CD4-positive, alpha-beta T cell treated with Interleukin-12 subunit alpha and Interleukin-12 subunit beta, for 1 hour (primary cell): ENCODE results near the gene TMEM123.

Experiments used
- DNase-seq: peaks from one replicate; pipeline ENCODE4 v3.0.0-alpha.2; 2020

The TMEM123 gene

DNA sequence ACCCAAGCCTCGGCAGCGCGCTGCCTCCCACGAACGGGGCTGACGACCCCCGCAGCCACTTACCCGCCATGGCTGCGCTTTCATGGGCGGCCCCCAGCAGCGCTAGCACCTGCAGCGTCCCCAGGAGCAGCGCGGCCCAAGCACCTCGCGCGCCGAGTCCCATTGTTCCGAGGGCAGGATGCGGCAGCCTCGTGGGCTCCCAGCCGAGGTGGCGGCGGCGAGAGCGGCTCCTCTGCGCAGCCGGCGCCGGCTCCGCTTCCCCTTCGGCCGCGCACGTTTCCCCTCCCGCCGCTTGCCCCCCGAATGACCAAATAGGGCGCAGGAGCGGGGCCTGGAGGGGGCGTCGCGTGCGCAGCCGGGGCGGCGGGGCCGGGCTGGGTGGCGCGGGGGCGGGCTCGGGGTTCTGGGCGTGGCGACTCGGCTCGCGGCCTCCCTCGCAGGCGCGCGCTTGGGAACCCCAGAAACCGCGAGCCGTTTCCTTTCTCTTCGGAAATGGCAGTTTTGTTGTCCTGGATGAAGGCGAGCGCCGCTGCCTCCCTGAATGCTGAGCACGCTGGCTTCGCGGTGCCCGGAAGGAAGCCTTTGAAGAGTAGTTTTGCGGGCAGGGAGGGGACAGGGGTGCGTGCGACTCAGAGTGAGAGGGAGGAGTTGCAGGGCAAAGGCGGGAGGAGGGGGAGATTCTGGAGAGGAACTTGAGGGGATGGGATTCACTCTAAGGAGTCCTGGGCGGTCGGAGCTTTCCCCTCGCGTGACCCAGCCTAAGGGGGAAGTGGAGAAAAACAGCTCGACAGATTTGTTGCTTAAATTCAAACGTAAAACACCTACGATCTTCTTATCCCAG, at the start of gene TMEM123:
TMEM123 (minus strand) TSS at position 305 of the 841 bp plus-strand sequence; CDS start at position 163, 142 bp downstream.
- DNase-seq, result peak; percentile 91

DNA sequence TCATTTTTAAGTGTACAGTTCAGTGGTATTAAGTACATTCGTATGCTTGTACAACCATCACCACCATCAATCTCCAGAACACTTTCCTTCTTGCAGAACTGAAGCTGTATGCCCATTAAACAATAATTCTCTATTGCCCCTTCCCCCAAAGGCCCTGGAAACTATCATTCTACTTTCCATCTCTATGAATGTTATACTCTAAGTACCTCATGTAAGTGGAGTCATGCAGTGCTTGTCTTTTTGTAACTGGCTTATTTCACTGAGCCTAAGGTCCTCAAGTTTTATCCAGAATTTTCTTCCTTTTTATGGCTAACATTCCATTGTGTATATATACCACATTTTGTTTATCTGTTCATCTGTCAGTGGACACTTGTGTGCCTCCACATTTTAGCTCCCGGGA, 48.3 kb upstream of the TMEM123 start:
- no peak for DNase-seq

DNA sequence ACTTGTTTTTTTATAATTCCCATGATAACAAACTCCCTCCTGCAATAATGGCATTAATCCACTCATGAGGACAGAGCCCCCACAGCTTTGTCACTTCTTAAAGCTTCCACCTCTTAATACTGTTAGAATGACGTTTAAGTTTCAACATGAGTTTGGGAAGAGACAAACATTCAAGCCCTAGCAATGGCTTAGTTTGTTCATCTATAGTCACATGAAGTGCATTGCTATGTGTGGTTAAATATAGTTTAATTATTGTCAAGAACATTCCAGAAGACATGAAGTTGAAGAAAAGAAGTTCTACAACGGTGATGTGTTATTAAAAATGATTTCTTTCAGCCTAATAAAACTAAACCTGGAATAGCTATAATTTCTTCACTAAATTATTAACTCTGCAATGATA, 47.4 kb upstream of the TMEM123 start:
- no peak for DNase-seq

DNA sequence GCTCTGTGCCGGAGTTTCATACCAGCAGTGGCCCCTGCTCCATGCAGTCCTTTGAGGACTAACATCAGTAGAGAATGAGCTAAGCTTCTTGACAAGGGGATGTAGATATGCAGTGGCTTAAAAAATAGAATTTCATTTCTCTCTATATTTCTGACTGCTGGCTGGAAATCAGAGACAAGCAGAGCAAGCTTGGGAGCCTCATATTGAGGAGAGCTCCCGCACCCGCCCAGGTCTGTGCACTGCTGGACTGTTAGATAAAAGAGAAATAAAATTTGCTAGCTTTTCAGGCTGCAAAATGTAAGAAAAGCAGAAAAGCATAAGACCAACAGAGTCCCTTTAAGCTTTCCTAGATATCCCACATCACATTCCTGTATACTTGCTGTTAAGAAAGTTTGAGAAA, 46.6 kb upstream of the TMEM123 start:
- DNase-seq, result no peak

DNA sequence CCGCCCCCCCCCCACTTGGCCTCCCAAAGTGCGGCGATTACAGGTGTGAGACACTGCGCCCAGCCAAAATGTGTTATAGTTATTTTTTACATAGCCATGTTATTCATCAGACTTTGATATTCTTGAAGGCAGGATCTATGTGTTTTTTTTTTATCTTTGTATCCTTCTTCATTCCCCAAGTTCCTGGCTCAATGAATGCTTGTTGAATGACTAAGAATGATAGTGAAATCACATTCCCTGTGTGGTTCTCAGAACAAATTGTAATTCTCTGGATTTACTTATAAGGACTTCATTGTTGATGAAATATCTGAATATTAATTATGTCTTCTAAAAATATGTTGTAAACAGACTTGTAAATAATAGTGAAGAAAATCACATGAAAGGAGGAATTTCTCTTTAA, 44.5 kb upstream of the TMEM123 start:
- no peak for DNase-seq

GRCh38 chr11:102495161-102496042, 42.8 kb upstream of the TMEM123 start:
- DNase-seq, result peak; percentile 80

DNA sequence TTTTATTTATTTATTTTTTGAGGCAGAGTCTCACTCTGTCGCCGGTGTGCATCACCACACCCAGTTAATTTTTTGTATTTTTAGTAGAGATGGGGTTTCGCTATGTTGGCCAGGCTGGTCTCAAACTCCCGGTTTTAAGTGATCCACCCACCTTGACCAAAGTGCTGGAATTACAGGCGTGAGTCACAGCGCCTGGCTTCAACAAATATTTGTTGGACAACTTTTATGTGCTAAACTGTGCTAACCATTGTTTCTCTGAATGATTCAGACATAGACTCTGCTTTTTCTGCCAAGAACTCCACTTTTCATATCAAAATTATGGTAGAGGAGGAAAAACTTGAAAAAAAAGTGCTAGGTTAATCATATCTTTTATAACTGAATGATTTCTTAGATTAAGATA, 41.7 kb upstream of the TMEM123 start:
- DNase-seq, result no peak

DNA sequence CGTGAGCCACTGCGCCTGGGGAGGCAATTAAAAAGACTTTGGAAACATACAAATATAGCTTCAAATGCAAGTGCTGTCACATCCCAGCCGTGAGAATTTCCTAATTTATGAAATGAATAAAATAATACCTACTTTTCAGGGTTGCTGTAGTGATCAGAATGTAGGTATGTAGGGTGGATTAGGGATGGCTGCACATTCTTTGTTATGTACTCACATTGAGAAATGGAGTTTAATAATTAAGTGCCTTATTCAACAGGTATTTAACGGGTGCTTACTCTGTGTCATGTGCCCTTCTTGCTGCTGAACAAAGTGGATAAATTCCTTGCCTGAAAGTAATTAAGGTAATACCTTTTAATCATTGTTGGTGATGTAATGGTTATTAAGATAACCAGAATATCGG, 41.0 kb upstream of the TMEM123 start:
- no peak for DNase-seq

GRCh38 chr11:102491969-102492368, 39.4 kb upstream of the TMEM123 start:
- no peak for DNase-seq

DNA sequence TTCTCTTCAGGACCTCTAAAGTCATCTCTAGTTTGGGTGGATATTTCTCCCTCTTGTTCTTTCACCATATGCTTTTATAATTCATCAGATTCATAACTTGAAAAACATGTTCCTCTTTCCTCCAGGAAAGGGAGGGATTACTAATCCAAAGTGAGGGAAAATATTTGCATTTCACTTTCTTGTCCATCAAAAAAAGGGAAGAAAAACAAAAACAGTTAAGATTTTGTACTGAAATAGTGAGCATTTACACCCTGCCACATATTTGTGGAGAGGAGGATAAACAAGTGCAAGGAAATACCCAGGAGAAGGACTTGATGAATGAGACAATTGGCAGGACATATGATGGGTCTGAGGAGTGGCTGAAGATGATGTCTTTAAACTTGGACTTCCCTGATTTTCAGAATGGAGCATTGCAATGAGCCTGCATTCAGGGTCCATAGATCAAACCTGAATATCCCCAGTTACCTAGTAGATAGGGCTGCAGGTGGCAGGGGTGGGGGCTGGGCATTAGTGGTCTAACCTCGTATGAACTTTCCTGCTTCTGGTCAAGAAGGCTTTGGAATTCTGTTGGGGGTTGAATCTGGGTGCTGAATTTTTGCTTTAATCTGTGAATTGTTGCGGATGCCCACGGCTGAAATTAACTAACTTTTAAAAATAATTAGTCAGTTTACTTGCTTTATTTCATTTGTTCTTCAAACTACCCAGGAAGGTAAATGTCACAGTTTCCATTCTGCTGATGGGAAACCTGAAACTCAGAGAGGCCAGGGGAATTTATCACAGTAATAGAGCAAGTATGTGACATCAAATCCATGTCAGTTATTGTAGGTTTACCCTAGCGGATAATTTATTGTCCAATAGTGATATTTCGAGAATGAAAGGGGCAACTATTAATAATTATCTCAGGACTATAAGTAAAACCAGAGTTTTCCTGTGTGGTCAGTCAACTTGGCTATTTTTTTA, 36.9 kb upstream of the TMEM123 start:
- DNase-seq, result no peak

DNA sequence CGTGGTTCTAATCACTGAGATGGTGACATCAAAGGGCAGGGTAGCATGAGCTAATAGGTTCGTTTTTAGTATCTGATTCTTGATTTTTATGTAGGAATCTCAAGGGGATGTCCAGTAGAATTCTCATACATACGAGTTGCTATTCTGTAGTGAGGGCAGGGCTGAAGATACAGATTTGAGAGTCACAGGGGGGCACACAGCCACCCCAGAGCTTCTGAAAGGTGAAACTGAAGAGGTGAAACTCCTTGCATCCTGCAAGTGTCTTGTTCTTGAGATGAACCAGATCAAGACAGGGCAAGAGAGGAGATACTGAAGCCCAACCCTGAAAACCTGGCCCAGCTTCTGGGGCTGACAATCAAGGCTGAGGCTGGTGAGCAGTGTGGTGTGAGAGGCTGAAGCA, 35.6 kb upstream of the TMEM123 start:
- DNase-seq, result no peak

DNA sequence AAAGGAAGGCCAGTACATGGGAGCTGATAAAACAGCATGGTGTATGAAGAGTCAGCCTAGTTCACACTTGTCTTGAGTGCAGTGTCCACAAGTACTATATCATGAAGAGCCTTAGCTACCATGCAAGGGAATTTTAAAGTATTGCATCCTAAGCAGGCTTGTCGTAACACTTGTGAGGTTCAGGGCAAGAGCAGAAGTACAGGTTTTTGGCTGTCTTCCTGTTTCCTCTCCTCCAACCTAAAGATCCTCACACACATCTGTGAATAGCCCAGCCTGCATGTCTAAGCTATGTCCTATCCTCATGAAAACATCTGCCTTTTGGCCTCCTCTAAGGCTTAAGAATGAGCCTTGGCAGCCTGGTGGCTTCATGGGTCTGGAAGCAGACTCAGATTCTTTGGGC, 34.6 kb upstream of the TMEM123 start:
- no peak for DNase-seq

DNA sequence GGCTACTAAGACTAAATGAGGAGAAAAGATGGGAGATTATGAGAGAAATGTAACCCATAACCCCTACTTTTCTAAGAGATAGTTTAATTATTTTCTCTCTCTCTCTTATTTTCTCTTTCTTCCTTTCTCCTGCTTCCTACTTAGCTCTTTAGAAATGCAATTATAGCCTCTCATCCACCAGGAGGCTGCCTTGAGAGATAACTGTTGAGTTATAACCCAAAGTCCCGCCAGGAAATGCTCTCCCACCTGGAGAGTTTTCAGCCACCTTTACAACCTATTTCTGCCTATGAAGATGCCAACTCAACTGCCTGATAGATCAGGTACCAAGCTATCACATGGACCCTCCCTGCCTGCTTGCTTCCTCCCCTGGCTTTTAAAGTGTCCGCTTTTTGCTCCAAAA, 34.0 kb upstream of the TMEM123 start:
- DNase-seq, result no peak

GRCh38 chr11:102485095-102485722, 32.6 kb upstream of the TMEM123 start:
- no peak for DNase-seq

DNA sequence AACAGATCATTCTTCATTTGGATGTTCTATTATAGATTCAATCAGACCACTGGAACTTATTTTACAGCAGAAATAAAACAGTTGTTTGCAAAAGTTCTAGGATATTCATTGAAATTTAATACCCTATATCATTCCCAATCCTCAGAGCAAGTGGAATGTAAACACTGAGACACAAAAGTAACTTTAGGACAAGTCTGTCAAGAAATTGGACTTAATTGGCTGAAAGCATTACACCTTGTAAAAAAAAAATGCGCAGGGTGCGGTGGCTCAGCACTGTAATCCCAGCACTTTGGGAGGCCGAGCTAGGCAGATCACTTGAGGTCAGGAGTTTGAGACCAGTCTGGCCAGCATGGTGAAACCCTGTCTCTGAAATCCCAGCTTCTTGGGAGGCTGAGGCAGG, 29.9 kb upstream of the TMEM123 start:
- no peak for DNase-seq

- DNase-seq, result no peak
Observed at GRCh38 chr11:102479733-102480132, 27.2 kb upstream of the TMEM123 start.

- DNase-seq, result no peak
Observed at GRCh38 chr11:102478673-102479299, 26.2 kb upstream of the TMEM123 start.

DNA sequence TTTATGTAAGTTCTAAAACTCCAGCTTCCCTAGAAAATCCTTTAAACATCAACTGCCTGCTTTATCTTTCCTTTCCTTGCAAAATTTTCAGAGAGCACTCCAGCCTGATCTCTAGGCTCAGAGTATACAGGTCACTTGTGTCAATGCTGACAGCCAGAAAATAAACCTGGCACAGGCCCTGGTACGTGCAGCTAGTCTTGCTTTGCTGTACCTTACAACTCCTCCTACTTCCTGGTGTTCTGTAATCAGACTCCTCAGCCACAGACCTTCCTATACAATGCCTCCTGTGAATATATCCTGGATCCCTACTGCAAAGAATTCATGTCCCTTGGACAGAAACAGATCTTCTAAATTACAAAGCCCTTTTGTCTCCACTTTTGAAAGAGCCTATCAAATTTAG, 24.2 kb upstream of the TMEM123 start:
- DNase-seq, result peak; percentile 36

- no peak for DNase-seq
Observed at GRCh38 chr11:102476069-102476468, 23.5 kb upstream of the TMEM123 start.

- no peak for DNase-seq
Observed at GRCh38 chr11:102473543-102473942, 21.0 kb upstream of the TMEM123 start.

DNA sequence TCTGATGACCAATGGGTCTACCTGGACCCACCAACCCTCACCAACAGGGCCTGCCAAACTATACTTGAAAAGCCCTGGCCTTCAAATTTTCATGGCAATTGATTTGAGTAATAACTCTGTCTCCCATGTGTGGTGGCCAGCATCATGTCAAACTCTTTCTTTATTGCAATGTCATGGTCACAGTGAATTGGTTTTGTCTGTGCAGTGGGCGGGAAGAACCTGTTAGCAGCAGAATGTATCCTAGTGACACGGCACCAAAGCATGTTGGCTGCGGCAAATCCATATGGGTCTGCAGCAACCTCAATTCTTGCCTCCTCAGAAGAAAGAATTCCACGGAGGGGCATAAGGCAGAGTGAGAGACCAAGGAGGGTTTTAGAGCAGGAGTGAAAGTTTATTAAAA, 19.6 kb upstream of the TMEM123 start:
- DNase-seq, result no peak

GRCh38 chr11:102471474-102471873, 18.9 kb upstream of the TMEM123 start:
- DNase-seq, result no peak
